Lung microvascular endothelial cell (primary cell): ENCODE data around the gene CHMP6. TPM values are rescaled to one million over a fixed set of nuclear protein-coding genes. Genes with fewer than 3 reads are reported as not detected.
A peak's percentile ranks its signal among the peaks of the same experiment; 100 is the strongest.

ENCODE experiments used
- DNase-seq, 2 donors: peaks; one replicate each; pipeline versions ENCODE4 v3.0.0 to v3.0.0-alpha.2; 2010; ENCODE audit warnings: low read depth in 2 of 2
- total RNA-seq: library from RNA; depleted of rRNA; stranded (reverse); fragments of >200 nt; gene quantifications from 2 replicates; pipeline ENCODE4 v1.2.1, GENCODE V29; 2014

Gene CHMP6
- total RNA-seq, 1 donor from 2014 or later = 14.5 TPM

DNA sequence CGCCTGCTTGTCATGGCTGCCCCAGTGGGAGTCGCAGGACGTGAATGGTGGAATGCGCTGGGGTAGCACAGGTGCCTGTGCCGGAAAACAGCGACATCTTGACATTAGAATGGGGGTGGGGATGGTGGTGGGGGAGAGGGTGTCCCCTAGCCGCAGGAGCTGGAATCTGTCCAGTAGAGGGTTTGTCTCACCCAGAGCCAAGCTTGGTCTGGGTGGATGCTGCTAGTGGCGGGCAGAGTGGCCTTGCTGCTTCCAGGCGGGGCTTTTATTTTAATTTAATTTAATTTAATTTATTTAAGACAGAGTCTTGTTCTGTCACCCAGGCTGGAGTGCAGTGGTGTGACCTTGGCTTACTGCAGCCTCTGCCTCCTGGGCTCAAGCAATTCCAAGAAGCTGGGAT lies 51.0 kb downstream of the CHMP6 start:
- no peak for DNase-seq

DNA sequence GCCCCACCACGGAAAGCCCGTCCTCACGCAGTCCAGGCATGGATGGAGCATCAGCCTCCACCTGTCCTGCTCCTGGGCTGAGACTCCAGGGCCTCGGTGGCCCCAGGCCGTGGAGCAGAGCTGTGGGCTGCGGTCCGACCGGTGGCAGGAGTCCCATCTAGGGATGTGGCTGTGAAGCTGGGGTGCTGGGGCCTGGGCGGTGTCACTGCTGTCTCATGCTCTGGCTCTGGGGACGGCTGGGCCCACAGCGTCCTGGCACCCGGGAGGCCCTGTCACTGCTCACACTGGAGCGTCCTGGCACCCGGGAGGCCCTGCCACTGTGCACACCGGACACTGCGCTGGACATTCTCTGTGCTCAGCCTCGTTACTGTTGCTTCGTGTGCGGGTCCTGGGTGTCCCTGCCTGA lies 51.7 kb downstream of the CHMP6 start:
- DNase-seq = no peak

DNA sequence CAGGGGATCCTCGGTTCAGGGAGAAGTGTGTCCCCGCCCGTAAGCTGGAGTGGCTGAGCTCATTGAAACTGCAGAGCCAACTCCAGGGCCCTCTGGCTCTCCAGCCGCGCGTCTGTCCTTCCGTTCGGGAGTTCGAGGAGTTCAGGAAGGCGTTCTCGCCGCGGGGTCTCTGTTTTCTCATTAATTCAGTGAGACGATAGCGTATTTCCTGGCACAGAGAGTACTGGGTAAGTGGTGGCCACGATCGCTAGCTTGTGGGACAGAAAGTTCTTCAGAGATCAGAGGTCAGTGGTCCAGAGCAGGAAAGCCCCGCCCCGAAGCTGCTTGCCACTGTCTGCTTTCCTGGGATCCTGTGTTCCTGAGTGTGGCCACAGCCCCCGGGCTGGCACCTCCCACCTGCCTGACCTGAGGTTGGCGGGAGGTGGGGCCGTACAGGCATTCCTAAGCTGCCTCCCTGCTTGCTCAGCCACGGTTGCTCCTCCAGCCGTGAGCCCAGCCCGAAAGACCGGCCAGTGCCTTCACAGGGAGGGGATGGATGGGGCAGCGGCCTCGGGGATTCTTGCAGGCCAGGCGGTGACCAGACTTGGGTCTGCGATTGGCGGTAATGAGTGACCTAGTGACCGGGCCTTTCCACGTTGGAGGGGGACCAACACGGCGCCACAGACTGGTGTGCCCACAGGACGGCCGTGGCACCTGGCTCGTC lies 52.2 kb downstream of the CHMP6 start:
- DNase-seq = peak; percentile 60 to 63

DNA sequence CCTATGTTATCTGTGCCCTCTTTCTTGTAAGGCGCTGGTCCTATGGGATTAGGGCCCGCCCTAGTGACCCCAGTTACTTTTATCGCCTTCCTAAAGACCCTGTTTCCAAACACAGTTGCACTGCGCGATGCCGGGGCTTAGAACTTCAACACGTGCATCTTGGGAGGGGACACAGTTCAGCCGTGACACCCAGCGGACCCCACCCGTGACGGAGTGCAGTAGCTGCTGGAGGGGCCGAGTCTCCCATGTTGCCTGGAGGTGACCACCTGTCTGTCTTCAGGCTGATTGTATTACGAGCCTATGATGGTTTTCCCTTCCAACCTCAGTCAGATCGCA lies 52.8 kb downstream of the CHMP6 start:
- DNase-seq = no peak

DNA sequence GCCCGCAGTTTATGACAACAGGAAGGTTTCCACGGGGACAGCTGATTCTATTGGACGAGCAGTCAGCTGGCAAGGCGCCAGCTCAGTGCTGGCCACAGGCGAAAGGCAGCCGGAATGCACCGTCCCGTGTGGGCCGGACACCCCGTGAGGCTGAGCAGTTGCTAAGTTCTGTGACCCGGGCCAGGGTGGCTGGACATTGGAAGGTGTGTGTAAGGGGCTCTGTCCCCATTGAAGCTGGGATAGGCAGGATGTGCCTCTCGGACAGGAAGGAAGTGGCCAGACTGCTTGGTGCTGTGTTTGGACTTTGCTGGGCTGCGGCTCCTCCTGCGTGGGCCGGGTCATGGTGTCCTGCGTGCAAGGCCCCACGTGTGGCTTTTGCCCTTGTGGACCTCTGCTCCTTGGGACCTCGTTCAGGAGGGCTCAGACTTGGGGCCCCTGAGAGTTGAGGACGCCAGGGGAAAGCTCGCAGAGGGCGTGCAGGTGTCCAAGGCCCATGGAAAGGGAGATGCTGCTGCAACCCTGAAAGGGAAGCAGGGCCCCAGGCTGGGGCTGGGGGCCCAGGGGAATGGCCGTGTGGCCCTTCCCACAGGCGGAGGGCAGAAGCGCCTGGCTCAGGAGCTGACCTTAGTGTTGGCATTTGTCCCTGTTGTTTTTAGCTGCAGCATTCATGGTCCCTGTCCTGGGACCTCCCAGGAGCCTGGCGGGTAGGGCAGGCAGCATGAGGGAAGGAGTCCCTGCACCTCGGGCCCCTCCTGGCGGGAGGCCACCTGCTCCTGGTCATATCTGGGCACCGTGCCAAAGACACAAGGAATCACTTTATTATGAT lies 53.3 kb downstream of the CHMP6 start:
- peak; percentile 94 to 100 for DNase-seq

DNA sequence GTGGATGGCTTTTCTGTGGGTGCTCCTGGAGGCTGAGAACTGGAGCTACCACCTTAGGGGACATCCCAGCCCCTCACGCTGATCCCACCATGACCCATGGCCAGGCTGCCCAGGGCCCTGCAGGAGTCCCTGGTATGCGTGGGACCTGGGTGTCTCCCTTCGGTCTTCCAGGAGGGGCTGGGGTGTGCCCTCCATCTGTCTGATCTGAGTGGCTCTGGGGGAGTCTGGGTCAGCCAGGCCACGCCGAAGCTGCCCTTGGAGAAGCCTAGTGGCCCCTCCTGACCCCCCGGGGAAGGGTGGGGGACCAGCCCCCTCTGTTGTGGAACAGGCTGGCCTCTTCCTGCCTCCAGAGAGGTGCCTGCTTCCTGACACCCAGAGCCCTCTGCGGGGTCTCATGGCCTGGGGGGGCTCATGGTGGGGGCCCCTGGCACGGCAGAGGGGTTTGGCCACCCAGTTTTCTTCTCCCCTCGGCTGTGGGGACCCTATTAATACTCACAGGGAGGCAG lies 54.0 kb downstream of the CHMP6 start:
- no peak for DNase-seq

DNA sequence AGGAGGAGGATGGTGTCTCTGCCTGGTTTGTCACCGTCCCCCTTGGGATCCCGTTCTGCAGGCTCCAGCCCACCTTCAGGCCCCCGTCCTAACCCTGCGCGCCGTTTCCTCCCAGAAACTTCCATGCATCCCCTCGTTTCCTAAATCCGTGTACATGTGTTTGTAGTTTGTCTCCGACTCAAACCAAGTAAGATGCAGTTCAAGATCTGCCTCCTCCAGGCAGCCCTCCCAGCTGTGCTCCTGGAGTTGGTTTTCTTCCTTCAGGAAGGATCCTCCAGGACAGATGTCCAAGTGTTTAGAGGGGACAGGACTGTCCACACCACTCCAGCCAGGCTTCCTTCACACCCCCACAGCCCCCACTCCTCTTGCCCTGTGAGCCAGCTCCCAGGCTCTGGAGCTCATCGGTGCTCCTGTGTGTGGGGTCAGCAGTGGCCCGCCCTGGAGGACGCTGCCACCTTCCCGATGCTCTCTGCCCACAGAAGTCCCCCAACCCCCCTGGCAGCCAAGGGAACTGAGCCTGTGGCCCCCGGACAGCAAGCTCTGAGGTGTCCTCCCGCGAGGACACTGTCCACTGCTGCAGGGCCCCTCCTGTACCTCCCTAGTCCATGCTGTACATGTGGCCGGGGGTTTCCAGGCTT lies 54.6 kb downstream of the CHMP6 start:
- DNase-seq = peak in 1 of 2 donors; percentile 35

DNA sequence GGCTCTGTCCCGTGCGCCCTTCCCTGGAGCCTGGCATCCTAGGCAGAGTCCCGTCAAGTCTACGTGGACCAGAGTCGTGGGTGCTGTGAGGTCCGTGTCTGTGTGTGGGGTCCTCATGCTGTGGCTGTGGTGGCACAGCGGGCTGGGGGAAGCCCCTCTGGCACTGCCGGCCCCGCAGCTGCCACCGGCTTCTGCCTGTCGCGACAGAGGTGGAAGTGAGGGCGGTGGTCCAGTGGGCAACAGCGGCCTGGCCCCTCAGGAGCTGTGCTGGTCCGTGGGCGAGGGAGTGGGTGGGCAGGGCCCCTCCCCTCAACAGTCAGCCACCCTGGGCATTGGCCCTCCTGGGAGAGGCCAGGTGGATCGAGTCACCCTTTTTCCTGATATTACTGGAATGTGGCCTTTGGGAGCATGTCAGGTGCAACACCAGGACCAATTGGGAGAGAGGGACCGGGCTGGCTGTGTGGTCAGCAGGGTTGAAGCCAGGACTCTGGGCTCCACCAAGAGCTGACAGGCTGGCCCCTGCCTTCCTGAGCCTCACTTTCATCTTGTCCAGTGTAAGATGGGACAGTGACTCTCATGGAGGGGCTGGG lies 55.2 kb downstream of the CHMP6 start:
- peak in 1 of 2 donors; percentile 47 for DNase-seq

DNA sequence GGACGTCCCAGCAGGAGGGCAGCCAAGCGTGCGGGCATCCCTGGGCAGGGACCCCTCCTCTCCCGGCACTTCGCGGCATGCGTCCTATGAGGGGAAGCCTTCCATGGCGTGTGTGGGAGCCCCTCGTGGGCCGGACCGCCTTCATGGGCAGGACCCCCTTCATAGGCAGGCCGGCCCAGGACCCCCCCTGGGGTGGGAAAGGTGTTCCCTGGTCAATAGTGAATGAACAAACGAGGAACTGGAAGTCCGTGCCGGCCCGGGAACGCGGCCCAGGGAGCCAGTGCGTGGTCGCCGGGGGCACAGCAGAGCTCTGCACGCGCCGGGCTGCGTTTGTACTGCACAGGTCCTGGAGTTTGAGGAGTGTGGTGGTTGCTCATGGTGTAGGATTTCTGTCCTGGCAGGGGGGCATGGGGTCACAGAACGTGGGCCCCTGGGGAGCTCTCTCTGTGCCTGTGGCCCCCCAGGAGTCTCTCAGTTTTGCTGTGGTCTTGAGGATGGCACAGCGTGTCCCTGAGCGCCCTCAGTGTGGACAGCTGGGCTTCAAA lies 57.3 kb downstream of the CHMP6 start:
- DNase-seq = no peak

DNA sequence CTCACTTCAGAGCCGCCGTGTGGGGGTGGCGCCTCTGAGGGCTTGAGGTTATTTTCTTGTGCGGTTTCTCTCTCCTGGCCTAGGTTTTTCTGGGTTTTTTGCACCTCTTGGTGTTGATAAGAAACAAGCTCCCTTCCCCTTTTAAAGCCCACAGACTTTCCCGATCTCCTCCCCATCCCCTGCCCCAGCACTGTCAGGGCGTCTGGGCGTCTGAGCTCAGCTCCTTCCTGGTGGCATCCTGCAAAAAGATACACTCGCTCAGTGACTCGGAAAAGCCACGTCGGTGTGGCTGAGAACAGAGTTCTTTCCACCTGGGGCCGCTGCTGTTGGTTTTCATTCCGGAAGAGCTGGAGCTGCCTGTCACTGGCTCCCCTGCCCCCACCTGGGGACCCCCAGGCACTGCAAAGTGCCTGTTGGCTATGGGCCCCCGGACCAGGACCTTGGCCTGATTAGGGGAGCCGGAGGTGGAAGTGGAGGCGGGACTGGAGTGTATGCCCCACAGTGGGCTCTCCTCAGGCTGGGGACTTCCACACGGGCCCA lies 57.8 kb downstream of the CHMP6 start:
- peak in 1 of 2 donors; percentile 36 for DNase-seq

Other genes with a start within 250 kb of the CHMP6 start
- 21.8 and 57.7 TPM in 2 replicates for gene BAIAP2, start 43.3 kb downstream of the CHMP6 start, total RNA-seq
- gene PVALEF, start 173.7 kb downstream of the CHMP6 start, total RNA-seq = not detected in 2 replicates
- gene AATK, start 174.4 kb downstream of the CHMP6 start, total RNA-seq = 0.99 and 1.5 TPM in 2 replicates
- gene CEP131, start 231.1 kb downstream of the CHMP6 start, total RNA-seq = 4.4 and 6.8 TPM in 2 replicates
- 5.2 and 8.3 TPM in 2 replicates for gene TEPSIN, start 247.2 kb downstream of the CHMP6 start, total RNA-seq
- gene NDUFAF8, start 247.5 kb downstream of the CHMP6 start, total RNA-seq = 21.8 and 28.5 TPM in 2 replicates